Measurements from ENCODE around the gene HIF1A. TPM values are rescaled to one million over a fixed set of nuclear protein-coding genes. Genes with fewer than 3 reads are reported as not detected.

The HIF1A gene
- total and polyA plus RNA-seq, 4 donors = 15.4 to 79.2 (median 34.8) TPM

DNA sequence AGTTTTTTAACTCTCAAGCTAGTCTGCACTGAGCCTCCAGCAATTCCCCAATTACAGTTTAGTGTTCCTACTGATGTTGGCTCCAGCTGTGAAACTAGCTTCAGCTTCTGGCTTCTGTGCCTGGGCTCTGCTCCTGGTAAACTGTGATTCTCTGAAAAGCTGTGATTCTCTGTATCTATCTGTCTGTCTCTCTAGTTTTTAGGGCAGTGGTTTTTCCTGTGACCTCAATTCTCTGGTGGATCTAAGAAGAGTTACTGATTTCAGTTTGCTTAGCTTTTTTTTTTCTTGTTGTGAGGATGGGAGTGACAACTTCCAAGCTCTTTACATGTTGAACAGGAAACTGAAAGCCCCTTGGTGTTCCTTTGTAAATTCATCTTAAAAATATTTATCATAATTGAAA lies 3.8 kb upstream of the HIF1A start:
- no peak for DNase-seq (ENCODE audit: low spot score)
- Histone ChIP-seq H3K4me1 (ENCODE audit: control insufficient read depth in 4 of 4, insufficient read depth in 4 of 4, low read length in 3 of 4) (peaks cover 0 to 11% (median 3%) of the 10 kb centered on the region in 4 donors), H3K27ac (ENCODE audit: low read depth in 1 of 2, low read length in 2 of 2) (no peak overlapping the region), H3K9ac (ENCODE audit: low read depth in 1 of 2, low read length in 2 of 2) (no peak overlapping the region), H3K9me3 (ENCODE audit: control insufficient read depth in 4 of 4, low read length in 3 of 4) (no peaks in the 10 kb centered on the region), H3K36me3 (ENCODE audit: control insufficient read depth in 4 of 4, insufficient read depth in 3 of 4, low read depth in 1 of 4, low read length in 3 of 4) (no peaks in the 10 kb centered on the region), H3K4me3 (ENCODE audit: low read depth in 1 of 3, low read length in 3 of 3) (no peak overlapping the region), H3K27me3 (ENCODE audit: control insufficient read depth in 4 of 4, insufficient read depth in 4 of 4, low read length in 3 of 4) (no peaks in the 10 kb centered on the region)
- TF ChIP-seq GABPA (IDR thresholded peaks at IDR 0.05 in 1 of 2, conservative IDR thresholded peaks at IDR 0.05 in 1 of 2) (no peak), HNF4A (conservative IDR thresholded peaks at IDR 0.05) (no peak), SP1 (IDR thresholded peaks at IDR 0.05) (no peak), EGR1 (IDR thresholded peaks at IDR 0.05; ENCODE audit: low read depth in 2 of 2) (no peak), RXRA (IDR thresholded peaks at IDR 0.05) (no peak), JUND (IDR thresholded peaks at IDR 0.05) (no peak), TAF1 (conservative IDR thresholded peaks at IDR 0.05) (no peak), YY1 (IDR thresholded peaks at IDR 0.05) (no peak), FOXA1 (IDR thresholded peaks at IDR 0.05) (no peak), RAD21 (IDR thresholded peaks at IDR 0.05) (no peak), FOXA2 (IDR thresholded peaks at IDR 0.05) (no peak)
- TF ChIP-seq, protein P1, sequence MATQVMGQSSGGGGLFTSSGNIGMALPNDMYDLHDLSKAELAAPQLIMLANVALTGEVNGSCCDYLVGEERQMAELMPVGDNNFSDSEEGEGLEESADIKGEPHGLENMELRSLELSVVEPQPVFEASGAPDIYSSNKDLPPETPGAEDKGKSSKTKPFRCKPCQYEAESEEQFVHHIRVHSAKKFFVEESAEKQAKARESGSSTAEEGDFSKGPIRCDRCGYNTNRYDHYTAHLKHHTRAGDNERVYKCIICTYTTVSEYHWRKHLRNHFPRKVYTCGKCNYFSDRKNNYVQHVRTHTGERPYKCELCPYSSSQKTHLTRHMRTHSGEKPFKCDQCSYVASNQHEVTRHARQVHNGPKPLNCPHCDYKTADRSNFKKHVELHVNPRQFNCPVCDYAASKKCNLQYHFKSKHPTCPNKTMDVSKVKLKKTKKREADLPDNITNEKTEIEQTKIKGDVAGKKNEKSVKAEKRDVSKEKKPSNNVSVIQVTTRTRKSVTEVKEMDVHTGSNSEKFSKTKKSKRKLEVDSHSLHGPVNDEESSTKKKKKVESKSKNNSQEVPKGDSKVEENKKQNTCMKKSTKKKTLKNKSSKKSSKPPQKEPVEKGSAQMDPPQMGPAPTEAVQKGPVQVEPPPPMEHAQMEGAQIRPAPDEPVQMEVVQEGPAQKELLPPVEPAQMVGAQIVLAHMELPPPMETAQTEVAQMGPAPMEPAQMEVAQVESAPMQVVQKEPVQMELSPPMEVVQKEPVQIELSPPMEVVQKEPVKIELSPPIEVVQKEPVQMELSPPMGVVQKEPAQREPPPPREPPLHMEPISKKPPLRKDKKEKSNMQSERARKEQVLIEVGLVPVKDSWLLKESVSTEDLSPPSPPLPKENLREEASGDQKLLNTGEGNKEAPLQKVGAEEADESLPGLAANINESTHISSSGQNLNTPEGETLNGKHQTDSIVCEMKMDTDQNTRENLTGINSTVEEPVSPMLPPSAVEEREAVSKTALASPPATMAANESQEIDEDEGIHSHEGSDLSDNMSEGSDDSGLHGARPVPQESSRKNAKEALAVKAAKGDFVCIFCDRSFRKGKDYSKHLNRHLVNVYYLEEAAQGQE (IDR thresholded peaks at IDR 0.05) = no peak
- TF ChIP-seq, protein P2, sequence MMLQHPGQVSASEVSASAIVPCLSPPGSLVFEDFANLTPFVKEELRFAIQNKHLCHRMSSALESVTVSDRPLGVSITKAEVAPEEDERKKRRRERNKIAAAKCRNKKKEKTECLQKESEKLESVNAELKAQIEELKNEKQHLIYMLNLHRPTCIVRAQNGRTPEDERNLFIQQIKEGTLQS (IDR thresholded peaks at IDR 0.05) = no peak
- TF ChIP-seq, protein P3, sequence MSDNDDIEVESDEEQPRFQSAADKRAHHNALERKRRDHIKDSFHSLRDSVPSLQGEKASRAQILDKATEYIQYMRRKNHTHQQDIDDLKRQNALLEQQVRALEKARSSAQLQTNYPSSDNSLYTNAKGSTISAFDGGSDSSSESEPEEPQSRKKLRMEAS (IDR thresholded peaks at IDR 0.05) = no peak
- TF ChIP-seq, protein P4, sequence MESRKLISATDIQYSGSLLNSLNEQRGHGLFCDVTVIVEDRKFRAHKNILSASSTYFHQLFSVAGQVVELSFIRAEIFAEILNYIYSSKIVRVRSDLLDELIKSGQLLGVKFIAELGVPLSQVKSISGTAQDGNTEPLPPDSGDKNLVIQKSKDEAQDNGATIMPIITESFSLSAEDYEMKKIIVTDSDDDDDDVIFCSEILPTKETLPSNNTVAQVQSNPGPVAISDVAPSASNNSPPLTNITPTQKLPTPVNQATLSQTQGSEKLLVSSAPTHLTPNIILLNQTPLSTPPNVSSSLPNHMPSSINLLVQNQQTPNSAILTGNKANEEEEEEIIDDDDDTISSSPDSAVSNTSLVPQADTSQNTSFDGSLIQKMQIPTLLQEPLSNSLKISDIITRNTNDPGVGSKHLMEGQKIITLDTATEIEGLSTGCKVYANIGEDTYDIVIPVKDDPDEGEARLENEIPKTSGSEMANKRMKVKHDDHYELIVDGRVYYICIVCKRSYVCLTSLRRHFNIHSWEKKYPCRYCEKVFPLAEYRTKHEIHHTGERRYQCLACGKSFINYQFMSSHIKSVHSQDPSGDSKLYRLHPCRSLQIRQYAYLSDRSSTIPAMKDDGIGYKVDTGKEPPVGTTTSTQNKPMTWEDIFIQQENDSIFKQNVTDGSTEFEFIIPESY (IDR thresholded peaks at IDR 0.05) = no peak
- TF ChIP-seq, protein P5, sequence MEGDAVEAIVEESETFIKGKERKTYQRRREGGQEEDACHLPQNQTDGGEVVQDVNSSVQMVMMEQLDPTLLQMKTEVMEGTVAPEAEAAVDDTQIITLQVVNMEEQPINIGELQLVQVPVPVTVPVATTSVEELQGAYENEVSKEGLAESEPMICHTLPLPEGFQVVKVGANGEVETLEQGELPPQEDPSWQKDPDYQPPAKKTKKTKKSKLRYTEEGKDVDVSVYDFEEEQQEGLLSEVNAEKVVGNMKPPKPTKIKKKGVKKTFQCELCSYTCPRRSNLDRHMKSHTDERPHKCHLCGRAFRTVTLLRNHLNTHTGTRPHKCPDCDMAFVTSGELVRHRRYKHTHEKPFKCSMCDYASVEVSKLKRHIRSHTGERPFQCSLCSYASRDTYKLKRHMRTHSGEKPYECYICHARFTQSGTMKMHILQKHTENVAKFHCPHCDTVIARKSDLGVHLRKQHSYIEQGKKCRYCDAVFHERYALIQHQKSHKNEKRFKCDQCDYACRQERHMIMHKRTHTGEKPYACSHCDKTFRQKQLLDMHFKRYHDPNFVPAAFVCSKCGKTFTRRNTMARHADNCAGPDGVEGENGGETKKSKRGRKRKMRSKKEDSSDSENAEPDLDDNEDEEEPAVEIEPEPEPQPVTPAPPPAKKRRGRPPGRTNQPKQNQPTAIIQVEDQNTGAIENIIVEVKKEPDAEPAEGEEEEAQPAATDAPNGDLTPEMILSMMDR (IDR thresholded peaks at IDR 0.05; ENCODE audit: low read depth, low read length, missing input control) = no peak

DNA sequence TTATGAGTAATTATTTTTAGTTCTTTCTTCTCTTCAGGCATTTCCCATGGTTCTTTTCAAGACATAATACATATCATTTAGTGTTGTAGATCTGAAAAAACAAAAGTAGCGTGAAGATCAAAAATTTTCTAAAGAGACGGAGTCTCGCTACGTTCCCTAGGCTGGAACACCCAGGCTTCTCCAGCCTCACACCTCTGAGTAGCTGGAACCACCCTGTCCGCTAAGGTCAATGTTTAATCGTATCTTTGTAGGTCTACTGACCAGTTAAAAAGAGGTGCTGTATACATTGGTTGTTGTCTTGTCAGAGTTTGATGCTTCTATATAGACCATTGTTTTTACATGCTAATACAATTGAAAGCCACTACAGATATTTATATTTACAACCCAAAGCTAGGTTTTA lies 1.3 kb upstream of the HIF1A start:
- no peaks in the 10 kb centered on the region for H3K9me3 ChIP-seq (ENCODE audit: control insufficient read depth in 4 of 4, low read length in 3 of 4)
- WGBS = 92% methylated on average over 6 of the region's 6 CpGs
- no peak for DNase-seq (ENCODE audit: low spot score)
- H3K9ac ChIP-seq (ENCODE audit: low read depth in 1 of 2, low read length in 2 of 2) = no peak overlapping the region
- no peaks in the 10 kb centered on the region for H3K36me3 ChIP-seq (ENCODE audit: control insufficient read depth in 4 of 4, insufficient read depth in 3 of 4, low read depth in 1 of 4, low read length in 3 of 4)
- no peak overlapping the region for H3K4me3 ChIP-seq (ENCODE audit: low read depth in 1 of 3, low read length in 3 of 3)
- H3K4me1 ChIP-seq (ENCODE audit: control insufficient read depth in 4 of 4, insufficient read depth in 4 of 4, low read length in 3 of 4) = peaks cover 3 to 33% (median 14%) of the 10 kb centered on the region in 4 donors
- H3K27ac ChIP-seq (ENCODE audit: low read depth in 1 of 2, low read length in 2 of 2) = no peak overlapping the region
- no peaks in the 10 kb centered on the region for H3K27me3 ChIP-seq (ENCODE audit: control insufficient read depth in 4 of 4, insufficient read depth in 4 of 4, low read length in 3 of 4)
- TF ChIP-seq RAD21 (IDR thresholded peaks at IDR 0.05) = no peak
- TF ChIP-seq, protein P4 (IDR thresholded peaks at IDR 0.05) = no peak
- no peak for TF ChIP-seq NR2F2 (IDR thresholded peaks at IDR 0.05)
- TF ChIP-seq YY1 (IDR thresholded peaks at IDR 0.05) = no peak
- TF ChIP-seq, protein P2 (IDR thresholded peaks at IDR 0.05) = no peak
- TF ChIP-seq, protein P5 (IDR thresholded peaks at IDR 0.05; ENCODE audit: low read depth, low read length, missing input control) = no peak
- no peak for TF ChIP-seq TAF1 (conservative IDR thresholded peaks at IDR 0.05)
- TF ChIP-seq HNF4G (IDR thresholded peaks at IDR 0.05) = no peak
- TF ChIP-seq EGR1 (IDR thresholded peaks at IDR 0.05; ENCODE audit: low read depth in 2 of 2) = no peak

Data from liver (tissue), 9 donors.